Activated CD4-positive, CD25-positive, alpha-beta regulatory T cell treated with anti-CD3 and anti-CD28 coated beads, Interleukin-2, amount 50 U/mL, for 72 hours (primary cell): ENCODE measurements around the gene RNF38.
"Not testable (repeated sequence)": the region's sequence is repeated elsewhere in the genome, so short reads cannot be mapped to it uniquely, and the experiment has no call there.

Source experiments
- DNase-seq: peaks from one replicate; pipeline ENCODE4 v3.0.0; 2021

The RNF38 gene

DNA sequence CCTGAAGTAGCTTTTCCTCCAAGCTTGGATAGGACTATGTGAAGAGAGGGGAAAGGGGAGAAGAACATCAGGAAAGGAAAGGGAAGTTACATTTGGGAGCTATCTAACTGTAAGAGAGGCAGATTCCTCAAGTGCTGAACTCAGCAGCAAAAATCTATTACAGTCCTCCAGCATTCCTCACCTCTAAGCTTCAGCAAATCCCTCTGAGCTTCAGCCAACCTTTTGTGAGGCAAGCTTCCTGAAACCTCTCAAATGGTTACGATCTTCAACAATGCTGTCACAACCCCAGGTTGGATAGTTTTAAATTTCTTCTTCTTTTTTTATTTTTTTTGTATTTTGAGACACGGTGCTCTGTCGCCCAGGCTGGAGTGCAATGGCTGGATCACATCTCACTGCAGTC is 2.5 kb upstream of the RNF38 start:
- no peak for DNase-seq

DNA sequence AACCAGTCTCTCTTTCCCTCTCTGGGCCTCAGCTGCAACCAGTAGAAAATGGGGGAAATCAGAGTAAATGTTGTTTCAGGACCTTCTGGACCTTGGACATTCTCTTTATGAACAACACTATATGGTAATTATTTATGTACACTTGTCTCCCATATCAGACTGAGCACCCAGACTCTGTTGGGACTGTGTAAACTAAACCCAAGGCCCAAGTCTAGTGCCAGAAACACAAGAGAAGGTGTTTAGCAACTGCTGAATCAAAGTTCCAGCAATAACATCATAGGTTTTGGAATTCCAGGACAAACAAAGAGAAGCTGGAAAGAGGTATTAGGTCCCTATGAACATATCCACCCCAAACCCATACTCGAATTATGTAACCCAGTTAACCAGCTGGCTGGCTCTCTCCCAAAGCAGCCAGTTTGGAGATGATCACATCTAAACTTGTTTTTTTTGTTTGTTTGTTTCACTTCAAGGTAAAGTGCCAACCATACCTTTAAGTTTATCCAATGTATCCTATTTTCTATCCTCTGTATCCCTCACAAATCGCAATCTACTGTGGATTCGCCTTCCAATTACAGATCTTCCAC is 1.9 kb upstream of the RNF38 start:
- DNase-seq = no peak

DNA sequence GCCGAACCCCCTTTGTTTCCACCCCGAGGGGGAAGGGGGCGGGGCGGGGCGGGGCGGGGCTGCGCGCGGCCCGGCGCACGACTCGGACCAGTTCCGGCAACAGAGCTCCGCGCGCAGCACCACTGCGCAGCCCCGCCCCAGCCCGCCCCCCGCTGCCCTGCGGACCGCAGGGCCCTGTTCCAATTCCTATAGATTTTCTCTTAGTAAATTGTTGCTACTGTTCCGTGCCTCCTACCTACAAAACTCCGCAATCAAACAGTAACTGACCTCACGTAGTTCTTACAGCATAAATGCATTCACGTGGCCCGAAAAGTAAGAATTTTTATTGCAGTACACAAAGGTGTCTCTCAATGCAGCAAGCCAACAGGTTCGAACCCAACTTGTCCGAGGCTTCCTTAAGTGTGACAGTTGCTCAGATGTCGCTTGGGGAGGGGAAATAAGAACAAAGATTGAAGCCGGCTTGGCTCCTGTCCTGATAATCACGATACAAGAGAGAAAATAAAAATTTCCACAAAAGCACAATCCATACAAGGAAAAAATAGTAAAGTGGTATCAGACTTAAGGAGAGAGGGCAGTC is 1.2 kb upstream of the RNF38 start:
- DNase-seq = no peak

DNA sequence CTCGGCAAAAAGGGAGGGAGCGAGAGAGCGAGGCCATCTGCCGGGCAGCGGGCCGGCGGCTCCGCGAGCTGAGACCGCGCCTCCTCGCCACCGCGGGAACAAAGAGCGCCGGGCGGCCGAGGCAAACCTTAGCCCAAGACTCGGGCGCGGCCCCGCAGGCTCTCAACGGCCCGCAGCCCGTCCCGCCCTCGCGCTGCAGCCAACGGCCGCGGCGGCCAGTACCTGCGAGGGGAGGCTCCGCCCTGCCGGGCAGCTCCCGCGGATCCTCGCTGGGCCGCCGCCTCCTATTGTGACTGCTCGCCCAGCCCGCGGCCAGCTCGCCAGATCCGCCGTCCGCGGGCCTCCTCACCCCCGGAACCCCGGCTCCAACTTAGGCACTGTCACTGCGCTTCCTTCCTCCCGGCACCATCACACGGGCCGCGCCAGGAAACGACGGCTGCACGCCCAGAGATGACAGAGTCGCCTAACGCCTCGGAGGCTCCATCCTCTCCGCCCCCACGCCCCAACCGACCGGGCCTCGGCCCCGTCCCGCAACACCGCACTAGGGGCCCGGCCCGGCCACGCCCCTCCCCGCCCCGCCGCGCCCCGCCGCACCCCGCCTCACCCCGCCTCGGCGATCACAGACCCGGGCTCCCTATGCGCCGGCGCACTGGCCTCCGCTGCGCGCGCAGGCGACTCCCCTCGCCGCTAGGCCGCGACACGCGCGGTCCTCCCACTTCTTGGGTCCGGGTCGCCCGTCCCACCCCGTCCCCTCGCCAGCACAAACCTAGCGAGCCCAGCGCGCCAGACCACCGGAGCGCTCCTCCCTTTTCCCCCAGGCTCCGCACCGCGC is 479 bp upstream of the RNF38 start:
- DNase-seq = peak; percentile 92

DNA sequence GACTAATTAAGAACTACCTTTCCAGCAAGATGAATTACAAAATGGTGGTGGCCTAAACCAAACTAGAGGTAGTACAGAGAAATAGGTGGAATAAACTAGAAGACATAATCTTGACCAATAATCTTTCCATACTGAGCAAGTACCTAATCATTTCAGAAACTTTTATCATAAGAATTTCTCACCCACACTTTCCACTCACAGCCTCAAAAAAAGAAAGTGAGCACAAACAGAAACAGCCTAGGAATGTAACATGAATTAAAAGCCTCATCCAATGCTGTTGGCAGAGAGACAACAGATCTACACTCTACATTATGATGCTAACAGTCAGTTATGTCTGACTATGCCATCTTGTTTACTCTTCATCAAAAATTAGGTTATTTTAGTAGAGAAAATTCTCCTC is 1.3 kb downstream of the RNF38 start:
- no peak for DNase-seq

DNA sequence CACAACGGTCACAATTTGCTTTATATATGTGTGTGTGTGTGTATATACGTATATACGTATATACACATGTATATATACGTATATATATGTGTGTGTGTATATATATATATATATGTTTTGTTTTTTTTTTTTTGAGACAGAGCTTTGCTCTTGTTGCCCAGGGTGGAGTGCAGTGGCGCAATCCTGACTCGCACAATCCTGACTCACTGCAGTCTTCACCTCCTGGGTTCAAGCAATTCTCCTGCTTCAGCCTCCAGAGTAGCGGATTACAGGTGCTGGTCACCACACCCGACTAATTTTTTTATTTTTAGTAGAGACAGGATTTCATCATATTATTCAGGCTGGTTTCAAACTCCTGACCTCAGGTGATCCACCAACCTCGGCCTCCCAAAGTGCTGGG is 3.1 kb downstream of the RNF38 start:
- DNase-seq = no peak

DNA sequence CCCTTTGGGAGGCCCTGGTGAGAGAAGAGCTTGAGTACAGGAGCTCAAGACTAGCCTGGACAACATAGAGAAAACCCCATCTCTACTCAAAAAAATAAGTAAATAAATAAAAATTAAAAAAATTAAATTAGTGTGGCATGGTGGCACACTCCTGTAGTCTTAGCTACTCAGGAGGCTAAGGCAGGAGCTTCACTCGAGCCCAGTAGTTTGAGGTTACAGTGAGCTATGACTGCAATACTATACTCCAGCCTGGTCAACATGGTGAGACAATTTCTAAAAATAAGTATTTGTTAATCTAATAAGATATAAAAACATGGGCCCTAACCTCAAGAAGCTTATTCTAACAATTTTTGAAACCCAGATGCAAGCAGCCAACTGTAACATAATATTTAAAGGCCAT is 7.6 kb downstream of the RNF38 start:
- no peak for DNase-seq

DNA sequence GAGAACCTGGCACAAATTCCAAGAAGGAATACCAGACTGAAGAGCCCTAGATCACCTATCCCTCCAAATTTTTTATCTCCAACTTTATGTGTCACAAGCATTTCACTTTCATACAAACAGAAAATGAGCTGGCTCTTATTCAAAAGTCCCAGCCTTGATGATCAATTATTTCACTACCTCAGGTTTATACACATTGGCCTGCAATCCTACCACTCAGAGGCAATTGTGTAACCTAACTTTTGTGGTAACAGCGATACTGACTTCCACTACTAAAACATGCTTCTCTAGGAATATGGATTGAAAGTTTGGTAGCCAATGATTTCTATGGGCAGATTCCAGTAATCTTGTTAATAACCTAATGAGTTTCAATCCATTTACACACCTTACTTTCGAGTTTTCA is 10.5 kb downstream of the RNF38 start:
- DNase-seq = no peak

DNA sequence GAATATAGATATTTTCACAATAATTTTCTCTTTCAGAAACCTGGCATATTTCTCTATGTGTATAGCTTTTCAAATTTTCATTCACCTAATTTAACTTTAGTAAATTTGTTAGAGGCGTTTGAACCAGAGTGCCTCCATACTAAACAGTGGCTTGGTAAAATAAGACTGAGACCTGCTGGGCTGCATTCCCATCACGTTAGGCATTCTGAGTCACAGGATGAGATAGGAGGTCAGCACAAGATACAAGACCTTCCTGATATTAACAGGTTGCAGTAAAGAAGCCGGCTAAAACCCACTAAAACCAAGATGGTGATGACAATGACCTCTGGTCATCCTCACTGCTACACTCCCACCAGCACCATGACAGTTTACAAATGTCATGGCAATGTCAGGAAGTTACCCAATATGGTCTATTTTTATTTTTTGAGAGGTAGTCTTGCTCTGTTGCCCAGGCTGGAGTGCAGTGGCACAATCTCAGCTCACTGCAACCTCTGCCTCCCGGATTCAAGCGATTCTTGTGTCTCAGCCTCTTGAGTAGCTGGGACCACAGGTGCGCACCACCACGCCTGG is 13.6 kb downstream of the RNF38 start:
- not testable (repeated sequence) for DNase-seq

DNA sequence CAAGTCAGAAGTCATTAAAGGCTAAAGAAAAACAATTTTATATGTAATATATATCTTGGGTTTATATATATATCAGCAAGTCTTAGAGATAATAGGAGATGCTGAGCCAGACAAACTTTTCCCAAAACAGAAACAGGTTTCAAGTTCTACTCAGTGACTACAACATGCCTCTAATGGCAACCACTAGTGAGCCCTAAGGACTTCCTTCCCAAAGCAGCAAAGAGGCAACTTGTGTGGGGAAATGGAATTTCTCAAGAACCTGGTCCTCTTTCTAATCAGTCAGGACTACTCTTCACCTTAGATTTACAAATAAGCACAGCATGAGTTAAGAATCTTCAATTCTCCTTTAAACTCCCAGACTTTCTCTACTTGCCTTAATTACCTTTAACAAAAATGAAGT is 17.6 kb downstream of the RNF38 start:
- DNase-seq = no peak

DNA sequence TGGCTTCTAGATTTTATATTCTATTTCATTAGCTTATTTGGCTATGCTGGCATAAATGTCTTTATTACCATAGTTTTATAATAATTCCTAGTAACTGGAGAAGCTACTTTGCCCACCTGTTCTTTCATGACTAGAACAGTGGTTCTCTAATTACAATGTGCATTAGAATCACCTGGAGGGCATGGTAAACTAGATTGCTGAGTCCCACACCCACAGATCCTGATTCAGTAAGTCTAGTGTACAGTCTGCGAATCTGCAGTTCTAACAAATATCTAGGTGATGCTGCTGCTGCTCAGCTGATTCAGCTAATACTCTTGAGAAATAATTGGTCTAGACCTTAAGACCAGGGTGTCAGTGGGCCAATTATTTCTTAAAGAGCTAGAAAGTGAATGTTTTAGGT is 35.5 kb downstream of the RNF38 start:
- no peak for DNase-seq

DNA sequence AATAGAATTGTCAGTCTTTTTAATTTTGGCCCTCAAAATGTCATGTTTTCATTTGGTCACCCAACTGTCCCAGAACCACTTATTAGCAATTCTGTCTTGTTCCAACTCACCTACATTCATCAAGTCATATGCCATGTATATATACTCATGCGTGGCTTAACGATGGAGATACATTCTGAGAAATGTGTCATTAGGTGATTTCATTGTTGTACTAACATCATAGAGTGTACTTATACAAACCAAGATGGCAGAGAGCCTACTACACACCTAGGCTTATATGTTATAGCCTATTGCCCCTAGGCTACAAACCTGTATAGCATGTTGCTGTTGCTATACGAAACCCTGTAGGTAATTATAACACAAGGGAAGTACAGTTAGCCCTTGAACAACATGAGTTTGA is 36.6 kb downstream of the RNF38 start:
- DNase-seq = no peak

DNA sequence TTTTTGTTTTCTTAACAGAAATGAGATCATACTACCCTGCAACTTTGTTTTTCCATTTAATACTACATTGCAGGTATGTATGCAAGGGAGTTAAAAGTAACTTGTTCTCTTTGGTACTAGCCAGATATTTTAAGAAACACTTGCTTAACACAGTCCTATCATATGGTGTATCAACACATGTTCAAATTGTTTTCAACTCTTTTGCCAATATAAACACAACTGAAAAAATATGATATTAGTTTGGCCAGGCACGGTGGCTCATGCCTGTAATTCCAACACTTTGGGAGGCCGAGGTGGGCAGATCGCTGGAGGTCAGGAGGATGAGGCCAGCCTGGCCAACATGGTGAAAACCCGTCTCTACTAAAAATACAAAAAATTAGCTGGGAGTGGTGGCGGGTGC is 41.6 kb downstream of the RNF38 start:
- no peak for DNase-seq

DNA sequence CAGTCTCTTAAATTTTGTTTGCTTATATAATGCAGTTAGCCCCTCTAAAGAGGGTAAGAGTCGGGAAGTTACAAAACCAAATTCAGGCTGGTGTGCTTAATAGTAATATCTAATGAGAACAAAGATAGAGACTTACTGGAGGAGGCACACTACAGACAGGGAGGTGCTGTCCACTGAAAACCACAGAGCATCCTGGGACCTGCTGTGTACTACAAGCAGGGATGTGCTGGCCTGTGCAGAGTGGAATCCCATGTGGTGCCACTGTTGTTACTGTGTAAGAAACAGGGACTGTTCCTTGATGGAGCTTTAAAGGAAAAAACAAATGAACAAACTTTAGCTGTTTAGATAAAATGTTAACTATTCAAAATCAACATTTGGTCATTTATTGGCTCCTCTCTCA is 42.4 kb downstream of the RNF38 start:
- no peak for DNase-seq

DNA sequence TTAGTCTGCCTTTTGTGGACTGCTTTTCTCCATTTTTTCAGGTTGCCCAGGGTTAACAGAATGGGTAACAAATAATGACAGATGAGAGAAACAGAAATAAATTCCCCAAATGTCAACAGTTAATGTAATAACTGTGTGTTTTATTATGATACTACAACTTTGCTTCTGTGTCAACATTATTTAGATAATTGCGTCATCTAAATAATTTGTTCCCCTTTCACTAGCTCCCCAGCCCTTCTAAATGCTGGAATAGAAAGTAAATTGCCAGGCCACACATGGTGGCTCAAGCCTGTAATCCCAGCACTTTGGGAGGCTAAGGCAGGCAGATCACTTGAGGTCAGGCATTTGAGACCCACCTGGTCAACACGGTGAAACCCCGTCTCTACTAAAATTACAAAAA is 53.5 kb downstream of the RNF38 start:
- DNase-seq = no peak

DNA sequence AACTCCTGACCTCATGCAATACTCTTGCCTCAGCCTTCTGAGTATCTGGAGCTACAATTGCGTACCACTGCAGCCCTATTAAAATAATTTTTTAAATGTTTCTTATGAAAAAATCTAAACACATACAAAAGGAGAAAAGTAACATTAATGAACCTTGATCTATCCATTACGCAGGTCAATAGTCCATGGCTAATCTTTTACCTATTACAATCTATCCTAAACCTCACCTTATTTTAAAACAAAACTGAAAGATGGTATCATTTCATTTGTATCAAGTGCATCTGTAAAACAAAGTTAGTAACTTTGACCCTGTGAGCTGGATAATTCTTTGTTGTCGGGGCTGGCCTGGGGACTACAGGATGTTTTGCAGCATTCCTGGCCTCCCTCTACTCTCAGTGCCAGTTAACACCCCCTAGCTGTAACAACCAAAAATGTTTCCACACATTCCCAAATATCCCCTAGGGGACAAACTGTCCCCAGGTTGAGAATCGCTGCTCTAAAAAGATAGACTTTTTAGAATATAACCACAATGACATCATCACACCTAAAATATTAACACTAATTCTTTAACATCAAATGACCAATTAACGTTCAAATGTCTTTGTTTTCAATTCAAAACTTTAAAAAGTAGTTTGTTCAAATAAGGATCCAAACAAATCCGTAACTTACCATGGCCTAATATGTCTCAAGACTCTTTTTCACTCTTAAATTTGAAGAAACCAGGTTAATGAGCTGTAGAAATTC is 54.8 kb downstream of the RNF38 start:
- no peak for DNase-seq

DNA sequence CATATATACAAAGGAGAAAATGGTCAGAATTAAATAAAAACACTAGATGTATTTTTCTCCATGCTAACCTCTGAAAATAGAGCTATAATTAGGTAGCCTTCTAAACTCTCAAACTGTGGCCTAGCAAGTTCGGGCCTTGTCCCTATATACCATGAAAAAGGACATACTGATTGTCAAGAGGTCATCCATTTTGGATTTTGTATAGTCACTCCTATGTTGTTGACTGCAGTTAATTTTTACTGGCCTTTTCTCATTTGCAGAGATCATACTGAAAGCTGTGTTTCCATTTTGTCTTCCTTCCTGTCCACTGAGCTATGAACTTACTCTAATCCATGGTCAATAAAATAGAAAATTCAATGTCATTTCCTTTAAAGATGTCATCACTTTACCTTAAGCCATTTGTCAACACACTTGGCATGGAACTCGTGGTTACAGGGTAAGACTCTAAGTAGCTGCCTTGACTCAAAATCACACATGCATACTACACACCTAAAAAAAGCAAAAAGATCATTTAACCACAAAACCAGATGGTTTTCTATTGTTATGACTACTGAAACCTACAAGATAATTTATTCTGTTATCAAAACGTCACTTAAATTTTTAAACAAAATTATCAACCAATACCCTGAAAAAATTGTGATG is 58.0 kb downstream of the RNF38 start:
- DNase-seq = no peak

DNA sequence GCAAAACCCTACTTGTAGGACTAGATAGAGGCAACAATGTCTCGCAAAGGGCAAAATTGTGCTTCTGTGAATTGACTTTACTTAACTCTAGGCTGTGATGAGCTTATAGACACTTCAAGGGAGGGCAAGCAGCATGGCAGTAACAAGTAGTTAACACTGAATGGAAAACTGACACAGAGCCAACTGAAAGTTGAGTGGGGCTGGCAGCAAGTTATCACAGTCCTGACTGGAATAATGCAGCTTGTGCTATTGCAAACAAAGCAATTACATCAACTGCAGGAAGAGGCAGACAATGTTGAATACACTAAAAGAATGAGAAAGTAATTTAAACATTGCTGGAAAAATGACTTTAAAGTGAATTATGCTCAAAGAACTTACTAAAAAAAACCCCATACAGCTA is 62.2 kb downstream of the RNF38 start:
- no peak for DNase-seq

DNA sequence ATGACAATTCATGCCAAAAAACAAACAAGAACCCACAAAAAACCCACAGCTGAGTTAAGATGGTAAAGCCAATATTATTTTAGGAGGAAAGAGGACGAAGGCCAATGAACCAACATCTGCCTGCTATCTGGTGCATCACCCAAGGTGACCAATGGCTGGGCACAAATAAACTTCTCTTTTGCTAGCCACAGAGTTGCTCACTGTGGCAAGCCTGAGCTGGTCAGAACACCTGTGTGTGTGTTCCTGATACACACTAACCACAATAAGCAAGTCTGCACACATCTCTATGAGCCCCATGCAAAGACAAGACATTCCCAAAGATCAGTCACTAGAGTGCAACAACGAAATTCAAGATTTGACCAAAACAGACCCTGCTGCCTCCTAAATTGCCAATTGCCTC is 63.1 kb downstream of the RNF38 start:
- no peak for DNase-seq

DNA sequence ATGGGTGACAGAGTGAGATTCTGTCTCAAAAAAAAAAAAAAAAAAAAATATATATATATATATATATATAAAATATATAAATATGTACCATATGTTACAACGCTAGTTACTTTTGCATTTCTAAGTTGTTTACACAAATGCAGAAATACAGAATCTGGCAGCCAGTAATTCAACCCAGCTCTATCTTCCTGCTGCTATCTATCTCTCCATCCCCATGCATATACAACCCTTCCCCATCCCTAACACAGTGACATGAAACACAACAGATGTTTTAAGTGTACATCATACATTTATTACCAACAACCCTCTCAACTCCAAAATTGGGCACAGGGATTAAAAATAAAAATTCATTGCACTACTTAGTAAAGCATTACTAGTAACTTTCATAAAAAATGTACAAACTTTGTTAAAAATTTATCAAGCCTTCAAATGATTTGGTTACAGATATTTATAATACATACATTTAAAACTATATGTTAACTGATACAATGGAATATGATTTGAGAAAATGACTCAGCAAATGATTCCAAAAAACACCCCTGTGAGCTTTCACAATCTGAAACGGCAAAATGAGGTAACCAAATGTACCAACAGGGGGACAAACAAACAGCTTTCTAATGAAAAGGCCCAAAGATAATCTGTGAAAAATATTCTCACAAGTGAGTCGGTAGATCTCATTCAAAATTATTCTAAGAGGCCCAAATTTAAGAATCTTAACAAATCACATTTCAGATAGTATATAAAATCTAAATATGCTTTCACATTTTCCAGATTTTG is 63.8 kb downstream of the RNF38 start:
- no peak for DNase-seq

DNA sequence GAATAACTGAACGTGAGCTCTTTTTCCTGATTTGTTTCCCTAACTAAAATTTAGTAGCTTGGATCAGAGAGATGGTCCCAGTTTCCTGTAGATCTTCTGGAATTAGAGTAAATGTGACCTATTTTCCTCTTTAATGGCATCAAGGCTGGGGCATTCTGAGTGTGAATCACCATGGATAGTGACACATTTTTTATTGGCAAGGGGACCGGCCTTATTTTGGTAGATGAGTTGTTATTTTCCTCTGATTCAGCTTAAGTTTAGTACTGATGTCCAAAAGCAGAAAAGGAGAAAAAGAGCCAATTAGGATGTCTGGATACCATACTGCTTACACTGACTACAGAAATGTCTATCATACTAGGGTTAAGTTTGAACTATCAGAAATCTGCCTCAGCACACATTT is 68.1 kb downstream of the RNF38 start:
- no peak for DNase-seq

DNA sequence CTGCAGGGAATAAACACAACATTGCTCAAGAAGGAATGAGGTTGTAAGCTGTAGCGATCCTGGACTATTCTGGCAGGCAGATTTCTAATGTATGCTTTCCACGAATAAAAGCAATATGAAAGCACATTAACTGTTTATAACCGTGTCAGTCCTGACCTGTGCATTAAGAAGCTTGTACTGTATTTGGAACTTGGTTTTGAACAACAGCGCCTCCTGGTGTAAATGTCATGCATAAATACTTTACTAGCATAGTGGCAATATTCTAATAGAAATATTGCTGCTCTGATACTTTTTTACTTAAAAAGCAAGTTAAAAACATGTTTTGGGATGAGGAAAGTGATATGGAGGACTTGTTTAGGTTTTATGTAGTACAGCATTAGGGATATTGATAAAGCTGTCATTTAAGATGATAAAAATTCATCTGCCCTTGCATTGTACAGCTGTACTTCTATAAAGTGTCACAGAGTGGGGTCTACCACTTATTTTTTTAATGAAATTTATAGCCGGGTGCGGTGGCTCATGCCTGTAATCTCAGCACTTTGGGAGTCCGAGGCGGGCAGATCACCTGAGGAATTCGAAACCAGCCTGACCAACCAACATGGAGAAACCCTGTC is 71.2 kb downstream of the RNF38 start:
- no peak for DNase-seq
